ENCODE measurements around the gene GARIN3. TPM values are rescaled to one million over a fixed set of nuclear protein-coding genes. Genes with fewer than 3 reads are reported as not detected.

GARIN3 gene
- total RNA-seq, 2 donors from 2014 or later, result not detected

DNA sequence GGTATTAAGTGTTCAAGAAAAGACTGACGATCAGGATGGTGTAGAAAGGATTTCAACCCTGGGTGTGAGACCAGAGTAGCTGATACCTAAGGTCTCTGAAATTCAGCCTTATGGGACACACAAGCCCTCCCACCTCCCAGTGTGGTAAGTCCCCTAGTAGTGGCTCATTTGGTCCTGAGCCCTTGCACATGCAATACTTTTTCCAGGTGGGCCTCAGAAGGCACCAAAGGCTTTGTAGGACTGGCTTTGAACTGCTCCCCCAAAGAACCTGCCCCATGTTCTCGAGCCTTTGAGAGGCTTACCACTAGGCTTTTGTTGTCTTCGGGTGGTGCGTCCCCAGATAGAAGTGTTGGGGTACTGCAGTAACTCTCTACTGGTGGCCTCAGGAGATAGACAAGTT, 803 bp downstream of the GARIN3 start:
- TF ChIP-seq, protein P1, sequence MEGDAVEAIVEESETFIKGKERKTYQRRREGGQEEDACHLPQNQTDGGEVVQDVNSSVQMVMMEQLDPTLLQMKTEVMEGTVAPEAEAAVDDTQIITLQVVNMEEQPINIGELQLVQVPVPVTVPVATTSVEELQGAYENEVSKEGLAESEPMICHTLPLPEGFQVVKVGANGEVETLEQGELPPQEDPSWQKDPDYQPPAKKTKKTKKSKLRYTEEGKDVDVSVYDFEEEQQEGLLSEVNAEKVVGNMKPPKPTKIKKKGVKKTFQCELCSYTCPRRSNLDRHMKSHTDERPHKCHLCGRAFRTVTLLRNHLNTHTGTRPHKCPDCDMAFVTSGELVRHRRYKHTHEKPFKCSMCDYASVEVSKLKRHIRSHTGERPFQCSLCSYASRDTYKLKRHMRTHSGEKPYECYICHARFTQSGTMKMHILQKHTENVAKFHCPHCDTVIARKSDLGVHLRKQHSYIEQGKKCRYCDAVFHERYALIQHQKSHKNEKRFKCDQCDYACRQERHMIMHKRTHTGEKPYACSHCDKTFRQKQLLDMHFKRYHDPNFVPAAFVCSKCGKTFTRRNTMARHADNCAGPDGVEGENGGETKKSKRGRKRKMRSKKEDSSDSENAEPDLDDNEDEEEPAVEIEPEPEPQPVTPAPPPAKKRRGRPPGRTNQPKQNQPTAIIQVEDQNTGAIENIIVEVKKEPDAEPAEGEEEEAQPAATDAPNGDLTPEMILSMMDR (IDR thresholded peaks at IDR 0.05), result no peak

DNA sequence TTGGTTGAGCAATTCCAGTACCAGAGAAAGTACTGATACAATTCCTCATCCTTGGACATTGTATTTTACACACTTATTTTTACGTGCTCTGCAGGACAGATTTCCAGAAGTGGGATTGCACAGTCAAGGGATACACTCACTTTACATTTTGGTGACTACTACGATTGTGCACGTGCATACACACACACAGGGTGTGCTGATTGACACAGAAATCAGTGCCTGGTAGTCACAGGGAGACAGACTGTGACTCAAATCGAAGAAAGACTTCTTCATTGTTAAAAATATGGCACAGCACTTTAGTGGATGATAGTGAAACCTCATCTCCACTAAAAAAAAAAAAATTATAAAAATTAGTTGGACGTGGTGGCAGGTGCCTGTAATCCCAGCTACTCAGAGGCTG, 1.5 kb downstream of the GARIN3 start:
- H3K9me3 ChIP-seq, result no peaks in the 10 kb centered on the region
- no peak overlapping the region for H3K4me3 ChIP-seq
- no peak overlapping the region for H3K27ac ChIP-seq
- H3K4me1 ChIP-seq (ENCODE audit: control insufficient read depth in 1 of 2, low read depth in 2 of 2), result no peaks in the 10 kb centered on the region
- TF ChIP-seq, protein P1 (IDR thresholded peaks at IDR 0.05), result no peak
- no peaks in the 10 kb centered on the region for H3K27me3 ChIP-seq (replicated peaks; ENCODE audit: insufficient read depth)
- ATAC-seq (ENCODE audit: insufficient number of reproducible peaks, low FRiP score, low read depth) (no peak), DNase-seq (ENCODE audit: low spot score) (no peak)
- H3K36me3 ChIP-seq, result no peaks in the 10 kb centered on the region

More for the DNA sequence above, 803 bp downstream of the GARIN3 start:
- no peak for ATAC-seq (ENCODE audit: insufficient number of reproducible peaks, low FRiP score, low read depth)
- H3K4me1 ChIP-seq (ENCODE audit: control insufficient read depth in 1 of 2, low read depth in 2 of 2), result no peaks in the 10 kb centered on the region
- H3K9me3 ChIP-seq, result no peaks in the 10 kb centered on the region
- H3K4me3 ChIP-seq, result no peak overlapping the region
- H3K27ac ChIP-seq, result no peak overlapping the region
- no peak for DNase-seq (ENCODE audit: low spot score)
- no peaks in the 10 kb centered on the region for H3K36me3 ChIP-seq
- no peaks in the 10 kb centered on the region for H3K27me3 ChIP-seq (replicated peaks; ENCODE audit: insufficient read depth)

DNA sequence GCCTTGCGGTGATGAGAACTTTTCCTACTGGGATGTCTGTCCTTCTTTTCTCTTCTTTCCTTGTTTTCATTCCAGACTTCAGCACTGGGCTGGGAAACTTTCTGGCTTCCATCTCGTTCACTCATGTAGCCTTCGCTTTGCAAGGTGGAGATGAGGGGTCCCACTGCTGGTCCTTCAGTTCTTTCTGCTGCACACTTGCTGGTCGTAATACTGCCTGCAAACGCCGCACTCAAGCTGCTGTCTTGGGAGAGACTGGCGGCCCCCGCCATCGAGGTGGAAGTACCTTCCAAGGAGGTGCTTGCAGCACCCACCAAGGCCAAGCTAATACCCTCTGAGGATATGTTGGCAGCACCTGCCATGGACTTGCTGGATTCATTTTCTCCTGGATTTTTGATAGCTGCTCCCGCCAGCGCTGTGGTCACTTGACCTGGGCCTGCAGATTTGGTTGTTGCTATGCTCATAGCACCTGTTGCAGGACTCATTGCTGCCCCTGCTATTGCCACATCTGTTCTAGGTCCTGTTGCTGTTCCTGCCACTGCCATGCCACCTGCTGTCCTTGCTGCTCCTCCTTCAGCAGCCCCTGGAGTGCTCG, 3.0 kb downstream of the GARIN3 start:
- Histone ChIP-seq H3K27me3 (replicated peaks; ENCODE audit: insufficient read depth) (no peaks in the 10 kb centered on the region), H3K36me3 (no peaks in the 10 kb centered on the region), H3K27ac (no peak overlapping the region), H3K9me3 (no peaks in the 10 kb centered on the region), H3K4me3 (no peak overlapping the region), H3K4me1 (ENCODE audit: control insufficient read depth in 1 of 2, low read depth in 2 of 2) (no peaks in the 10 kb centered on the region)
- no peak for ATAC-seq (ENCODE audit: insufficient number of reproducible peaks, low FRiP score, low read depth)
- TF ChIP-seq, protein P1 (IDR thresholded peaks at IDR 0.05), result no peak
- DNase-seq (ENCODE audit: low spot score), result no peak

DNA sequence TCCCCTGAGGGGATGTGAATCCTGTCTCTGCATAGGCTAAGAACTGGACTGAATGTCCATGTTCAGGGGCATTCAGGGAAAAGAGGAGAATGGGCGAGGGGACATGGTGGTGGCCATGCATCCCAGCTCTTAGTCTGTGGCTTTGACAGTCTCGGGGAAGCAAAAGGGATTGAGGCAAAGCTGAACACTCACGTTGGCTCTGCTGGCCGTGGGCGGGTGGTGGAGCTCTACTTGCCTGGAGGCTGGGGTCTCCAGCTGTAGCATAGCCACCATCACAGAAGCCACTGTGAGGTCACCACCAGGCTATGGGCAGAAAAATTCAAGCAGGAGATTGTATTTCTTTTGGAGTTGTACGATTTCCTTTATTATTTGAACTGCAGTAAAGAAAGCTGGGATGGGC, 4.1 kb downstream of the GARIN3 start:
- no peak overlapping the region for H3K4me3 ChIP-seq
- no peaks in the 10 kb centered on the region for H3K4me1 ChIP-seq (ENCODE audit: control insufficient read depth in 1 of 2, low read depth in 2 of 2)
- TF ChIP-seq, protein P1 (IDR thresholded peaks at IDR 0.05), result no peak
- no peaks in the 10 kb centered on the region for H3K9me3 ChIP-seq
- ATAC-seq (ENCODE audit: insufficient number of reproducible peaks, low FRiP score, low read depth), result no peak
- H3K36me3 ChIP-seq, result no peaks in the 10 kb centered on the region
- no peak overlapping the region for H3K27ac ChIP-seq
- DNase-seq (ENCODE audit: low spot score), result no peak
- H3K27me3 ChIP-seq (replicated peaks; ENCODE audit: insufficient read depth), result no peaks in the 10 kb centered on the region

DNA sequence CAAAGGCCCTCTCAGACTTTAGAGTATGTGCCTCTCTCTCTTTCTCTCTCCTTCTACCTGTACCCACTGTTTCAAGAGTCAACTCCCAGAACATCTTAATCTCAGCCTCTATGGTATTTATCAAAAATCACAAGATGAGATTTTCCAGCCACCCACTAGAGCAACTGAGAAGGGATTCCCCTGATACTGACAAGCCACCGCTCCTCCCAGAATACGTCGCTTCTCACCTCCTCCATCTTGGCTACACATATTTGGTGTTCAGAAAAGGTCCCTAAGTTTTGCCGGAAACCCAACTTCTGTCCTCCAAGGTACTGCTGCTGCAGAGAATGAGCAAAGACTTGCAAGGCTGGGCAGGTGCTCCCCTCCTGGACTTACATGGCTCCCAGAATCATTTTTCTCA, 6.1 kb downstream of the GARIN3 start:
- no peaks in the 10 kb centered on the region for H3K27me3 ChIP-seq (replicated peaks; ENCODE audit: insufficient read depth)
- no peaks in the 10 kb centered on the region for H3K36me3 ChIP-seq
- H3K4me1 ChIP-seq (ENCODE audit: control insufficient read depth in 1 of 2, low read depth in 2 of 2), result no peaks in the 10 kb centered on the region
- no peak overlapping the region for H3K4me3 ChIP-seq
- DNase-seq (ENCODE audit: low spot score) (no peak), ATAC-seq (ENCODE audit: insufficient number of reproducible peaks, low FRiP score, low read depth) (no peak)
- TF ChIP-seq, protein P1 (IDR thresholded peaks at IDR 0.05), result no peak
- H3K27ac ChIP-seq, result no peak overlapping the region
- no peaks in the 10 kb centered on the region for H3K9me3 ChIP-seq

Data from thoracic aorta (tissue), 2 donors.